ENCODE measurements around the gene SLC29A1. TPM values are rescaled to one million over a fixed set of nuclear protein-coding genes. Genes with fewer than 3 reads are reported as not detected.

The SLC29A1 gene
- total and polyA plus RNA-seq, 9 of the 15 experiments (the other 6 are each of a cell fraction or from before 2014, with no cell fraction given) = 18.9 to 170 (median 57.7) TPM

- peak overlapping the region; percentile 54 for H3K4me2 ChIP-seq (ENCODE audit: insufficient read depth, low read length)
- TF ChIP-seq BRF2 (IDR thresholded peaks at IDR 0.05; ENCODE audit: borderline replicate concordance, insufficient read depth, insufficient read length) = no peak
- no peak for TF ChIP-seq ILK (tag; IDR thresholded peaks at IDR 0.05; ENCODE audit: borderline replicate concordance, low read depth)
- TF ChIP-seq RFX5 (IDR thresholded peaks at IDR 0.05; ENCODE audit: low read depth, low read length) = no peak
- TF ChIP-seq ZNF24 (IDR thresholded peaks at IDR 0.05) = no peak
- TF ChIP-seq ZNF449 (CRISPR knock-in tag; IDR thresholded peaks at IDR 0.05) = peak; percentile 31; the same call in 1 of the 2 replicates
- TF ChIP-seq ARID3B (CRISPR knock-in tag; IDR thresholded peaks at IDR 0.05; ENCODE audit: borderline replicate concordance) = no peak
- TF ChIP-seq ZNF589 (CRISPR knock-in tag; IDR thresholded peaks at IDR 0.05; ENCODE audit: low read depth) = 0 out of 2 replicates have a peak, but pooled peaks have one; percentile 0
- 0 out of 4 replicates have a peak, but pooled peaks of 1 of the 2 experiments have one; percentile 27 for TF ChIP-seq UBTF (IDR thresholded peaks at IDR 0.05; ENCODE audit: borderline replicate concordance in 1 of 2, low read depth in 2 of 2, low read length in 2 of 2)
- no peak for TF ChIP-seq FOXM1 (IDR thresholded peaks at IDR 0.05; ENCODE audit: low read depth)
- no peak for TF ChIP-seq FOXM1 (CRISPR knock-in tag; IDR thresholded peaks at IDR 0.05; ENCODE audit: low read depth)
- TF ChIP-seq ZFP91 (CRISPR knock-in tag; IDR thresholded peaks at IDR 0.05) = no peak
- TF ChIP-seq ZNF224 (CRISPR knock-in tag; IDR thresholded peaks at IDR 0.05) = 0 out of 2 replicates have a peak, but pooled peaks have one; percentile 61
- H3K36me3 ChIP-seq (ENCODE audit: control insufficient read depth, insufficient read depth, low read length) = no peaks in the 10 kb centered on the region
- H3K4me1 ChIP-seq (replicated peaks in 1 of 2; ENCODE audit: control insufficient read depth in 2 of 2, insufficient read depth in 2 of 2, low read length in 2 of 2) = peaks cover 26 to 39% of the 10 kb centered on the region in 2 experiments
- ChIA-PET POLR2A (interaction anchor here (0.7 to 3.0 kb wide), 12 partner anchors 9 to 54 kb away, joined by 3 to 23 read pairs (median 4); partner anchors contain the start of gene HSP90AB1), CTCF (ENCODE audit: low intra/inter-chr PET ratio) (no interaction called here)
- no TSS peak for BruUV-seq (replicated peaks)
- intact Hi-C loops (cut with micrococcal nuclease) = no loop called here
- H3K27me3 ChIP-seq (ENCODE audit: control insufficient read depth in 2 of 2, insufficient read depth in 2 of 2, low read length in 2 of 2) = no peaks in the 10 kb centered on the region
- H2AFZ ChIP-seq (ENCODE audit: low read depth, low read length) = peak overlapping the region; percentile 91
- in situ Hi-C loops (cut with MboI) = no loop called here
- FAIRE-seq = peak; percentile 66
- no peaks in the 10 kb centered on the region for H3K9me1 ChIP-seq (ENCODE audit: control insufficient read depth, insufficient read depth, low read length)
- 71% methylated on average over 3 of the region's 3 CpGs for WGBS (ENCODE audit: insufficient coverage, low coverage, missing lambda C conversion rate)
- ATAC-seq = peak; percentile 68
- H3K4me3 ChIP-seq = no peak overlapping the region
- no peaks in the 10 kb centered on the region for H3K79me2 ChIP-seq (ENCODE audit: control insufficient read depth, insufficient read depth, low read length)
- peak in 2 of 4 experiments; percentile 40 to 47 for DNase-seq (ENCODE audit: extremely low read depth in 1 of 4, low spot score in 3 of 4)
- H3K9ac ChIP-seq (ENCODE audit: insufficient read depth in 1 of 2, low read depth in 2 of 2, low read length in 2 of 2) = peak overlapping the region; percentile 46 to 82
- no peaks in the 10 kb centered on the region for H3K9me3 ChIP-seq (replicated peaks; ENCODE audit: control insufficient read depth, insufficient read depth, low read depth, low read length)
- peak overlapping the region; percentile 53; the same call in 2 of the 3 replicates for H3K27ac ChIP-seq (ENCODE audit: extremely low read depth, low read depth, low read length)
- H4K20me1 ChIP-seq (replicated peaks; ENCODE audit: control insufficient read depth, insufficient read depth, low read length) = no peaks in the 10 kb centered on the region
These were observed 22.2 kb upstream of the SLC29A1 start for GRCh38 chr6:44201200-44201599.
